ENCODE measurements around the gene PIKFYVE. TPM values are rescaled to one million over a fixed set of nuclear protein-coding genes. Genes with fewer than 3 reads are reported as not detected.

The PIKFYVE gene
- total and polyA plus RNA-seq, 2 of the 8 experiments (the other 6 are each of a cell fraction or from before 2014, with no cell fraction given): 8.8 to 33.5 TPM

DNA sequence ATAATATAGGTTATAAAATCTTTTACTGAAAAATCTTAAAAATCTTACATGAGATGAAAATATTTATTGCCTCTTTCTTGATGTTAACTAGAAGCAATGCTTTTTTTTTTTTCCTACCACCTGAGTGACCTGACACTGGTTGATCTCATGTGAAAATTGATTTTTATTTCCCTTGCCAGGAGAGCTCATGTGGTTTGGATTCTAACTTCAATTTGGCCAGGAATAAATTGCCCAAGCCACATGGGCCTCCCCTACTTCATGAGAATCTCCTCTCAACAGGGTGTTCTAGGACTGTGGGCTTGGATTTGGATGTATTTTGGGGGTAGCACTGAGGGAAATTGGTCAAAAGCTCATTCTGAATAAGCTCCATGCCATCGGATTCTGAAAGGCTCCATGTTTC is 31.3 kb upstream of the PIKFYVE start (continued):
- TF ChIP-seq, protein P1, sequence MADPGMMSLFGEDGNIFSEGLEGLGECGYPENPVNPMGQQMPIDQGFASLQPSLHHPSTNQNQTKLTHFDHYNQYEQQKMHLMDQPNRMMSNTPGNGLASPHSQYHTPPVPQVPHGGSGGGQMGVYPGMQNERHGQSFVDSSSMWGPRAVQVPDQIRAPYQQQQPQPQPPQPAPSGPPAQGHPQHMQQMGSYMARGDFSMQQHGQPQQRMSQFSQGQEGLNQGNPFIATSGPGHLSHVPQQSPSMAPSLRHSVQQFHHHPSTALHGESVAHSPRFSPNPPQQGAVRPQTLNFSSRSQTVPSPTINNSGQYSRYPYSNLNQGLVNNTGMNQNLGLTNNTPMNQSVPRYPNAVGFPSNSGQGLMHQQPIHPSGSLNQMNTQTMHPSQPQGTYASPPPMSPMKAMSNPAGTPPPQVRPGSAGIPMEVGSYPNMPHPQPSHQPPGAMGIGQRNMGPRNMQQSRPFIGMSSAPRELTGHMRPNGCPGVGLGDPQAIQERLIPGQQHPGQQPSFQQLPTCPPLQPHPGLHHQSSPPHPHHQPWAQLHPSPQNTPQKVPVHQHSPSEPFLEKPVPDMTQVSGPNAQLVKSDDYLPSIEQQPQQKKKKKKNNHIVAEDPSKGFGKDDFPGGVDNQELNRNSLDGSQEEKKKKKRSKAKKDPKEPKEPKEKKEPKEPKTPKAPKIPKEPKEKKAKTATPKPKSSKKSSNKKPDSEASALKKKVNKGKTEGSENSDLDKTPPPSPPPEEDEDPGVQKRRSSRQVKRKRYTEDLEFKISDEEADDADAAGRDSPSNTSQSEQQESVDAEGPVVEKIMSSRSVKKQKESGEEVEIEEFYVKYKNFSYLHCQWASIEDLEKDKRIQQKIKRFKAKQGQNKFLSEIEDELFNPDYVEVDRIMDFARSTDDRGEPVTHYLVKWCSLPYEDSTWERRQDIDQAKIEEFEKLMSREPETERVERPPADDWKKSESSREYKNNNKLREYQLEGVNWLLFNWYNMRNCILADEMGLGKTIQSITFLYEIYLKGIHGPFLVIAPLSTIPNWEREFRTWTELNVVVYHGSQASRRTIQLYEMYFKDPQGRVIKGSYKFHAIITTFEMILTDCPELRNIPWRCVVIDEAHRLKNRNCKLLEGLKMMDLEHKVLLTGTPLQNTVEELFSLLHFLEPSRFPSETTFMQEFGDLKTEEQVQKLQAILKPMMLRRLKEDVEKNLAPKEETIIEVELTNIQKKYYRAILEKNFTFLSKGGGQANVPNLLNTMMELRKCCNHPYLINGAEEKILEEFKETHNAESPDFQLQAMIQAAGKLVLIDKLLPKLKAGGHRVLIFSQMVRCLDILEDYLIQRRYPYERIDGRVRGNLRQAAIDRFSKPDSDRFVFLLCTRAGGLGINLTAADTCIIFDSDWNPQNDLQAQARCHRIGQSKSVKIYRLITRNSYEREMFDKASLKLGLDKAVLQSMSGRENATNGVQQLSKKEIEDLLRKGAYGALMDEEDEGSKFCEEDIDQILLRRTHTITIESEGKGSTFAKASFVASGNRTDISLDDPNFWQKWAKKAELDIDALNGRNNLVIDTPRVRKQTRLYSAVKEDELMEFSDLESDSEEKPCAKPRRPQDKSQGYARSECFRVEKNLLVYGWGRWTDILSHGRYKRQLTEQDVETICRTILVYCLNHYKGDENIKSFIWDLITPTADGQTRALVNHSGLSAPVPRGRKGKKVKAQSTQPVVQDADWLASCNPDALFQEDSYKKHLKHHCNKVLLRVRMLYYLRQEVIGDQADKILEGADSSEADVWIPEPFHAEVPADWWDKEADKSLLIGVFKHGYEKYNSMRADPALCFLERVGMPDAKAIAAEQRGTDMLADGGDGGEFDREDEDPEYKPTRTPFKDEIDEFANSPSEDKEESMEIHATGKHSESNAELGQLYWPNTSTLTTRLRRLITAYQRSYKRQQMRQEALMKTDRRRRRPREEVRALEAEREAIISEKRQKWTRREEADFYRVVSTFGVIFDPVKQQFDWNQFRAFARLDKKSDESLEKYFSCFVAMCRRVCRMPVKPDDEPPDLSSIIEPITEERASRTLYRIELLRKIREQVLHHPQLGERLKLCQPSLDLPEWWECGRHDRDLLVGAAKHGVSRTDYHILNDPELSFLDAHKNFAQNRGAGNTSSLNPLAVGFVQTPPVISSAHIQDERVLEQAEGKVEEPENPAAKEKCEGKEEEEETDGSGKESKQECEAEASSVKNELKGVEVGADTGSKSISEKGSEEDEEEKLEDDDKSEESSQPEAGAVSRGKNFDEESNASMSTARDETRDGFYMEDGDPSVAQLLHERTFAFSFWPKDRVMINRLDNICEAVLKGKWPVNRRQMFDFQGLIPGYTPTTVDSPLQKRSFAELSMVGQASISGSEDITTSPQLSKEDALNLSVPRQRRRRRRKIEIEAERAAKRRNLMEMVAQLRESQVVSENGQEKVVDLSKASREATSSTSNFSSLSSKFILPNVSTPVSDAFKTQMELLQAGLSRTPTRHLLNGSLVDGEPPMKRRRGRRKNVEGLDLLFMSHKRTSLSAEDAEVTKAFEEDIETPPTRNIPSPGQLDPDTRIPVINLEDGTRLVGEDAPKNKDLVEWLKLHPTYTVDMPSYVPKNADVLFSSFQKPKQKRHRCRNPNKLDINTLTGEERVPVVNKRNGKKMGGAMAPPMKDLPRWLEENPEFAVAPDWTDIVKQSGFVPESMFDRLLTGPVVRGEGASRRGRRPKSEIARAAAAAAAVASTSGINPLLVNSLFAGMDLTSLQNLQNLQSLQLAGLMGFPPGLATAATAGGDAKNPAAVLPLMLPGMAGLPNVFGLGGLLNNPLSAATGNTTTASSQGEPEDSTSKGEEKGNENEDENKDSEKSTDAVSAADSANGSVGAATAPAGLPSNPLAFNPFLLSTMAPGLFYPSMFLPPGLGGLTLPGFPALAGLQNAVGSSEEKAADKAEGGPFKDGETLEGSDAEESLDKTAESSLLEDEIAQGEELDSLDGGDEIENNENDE (IDR thresholded peaks at IDR 0.05; ENCODE audit: insufficient replicate concordance, low read length): no peak
- TF ChIP-seq SP4 (IDR thresholded peaks at IDR 0.05; ENCODE audit: low read length) (no peak), ATF2 (IDR thresholded peaks at IDR 0.05; ENCODE audit: low read length) (no peak), RXRA (IDR thresholded peaks at IDR 0.05; ENCODE audit: insufficient read depth, low read depth, low read length) (no peak), BCL11A (IDR thresholded peaks at IDR 0.05; ENCODE audit: low read depth in 2 of 2, low read length in 2 of 2) (no peak), HDAC2 (IDR thresholded peaks at IDR 0.05; ENCODE audit: borderline replicate concordance in 1 of 2, low read depth in 2 of 2, low read length in 2 of 2) (no peak), SP2 (IDR thresholded peaks at IDR 0.05; ENCODE audit: low read length) (no peak), RFX5 (IDR thresholded peaks at IDR 0.05; ENCODE audit: borderline replicate concordance, low read depth, low read length) (no peak), BRCA1 (IDR thresholded peaks at IDR 0.05; ENCODE audit: low read depth, low read length) (no peak), GABPA (IDR thresholded peaks at IDR 0.05; ENCODE audit: borderline replicate concordance, insufficient read depth, low read length) (no peak)
